HUDEP-2 (cell line): ENCODE measurements around the gene ARHGAP27.
"Not testable (repeated sequence)": the region's sequence is repeated elsewhere in the genome, so short reads cannot be mapped to it uniquely, and the experiment has no call there.

Experiments used
- DNase-seq, 76 experiments: peaks; one replicate each; lab custom pipeline; 2025; ENCODE audit not compliant: unreplicated experiment in 76 of 76; lab: John Stamatoyannopoulos, UW

ARHGAP27 gene

DNA sequence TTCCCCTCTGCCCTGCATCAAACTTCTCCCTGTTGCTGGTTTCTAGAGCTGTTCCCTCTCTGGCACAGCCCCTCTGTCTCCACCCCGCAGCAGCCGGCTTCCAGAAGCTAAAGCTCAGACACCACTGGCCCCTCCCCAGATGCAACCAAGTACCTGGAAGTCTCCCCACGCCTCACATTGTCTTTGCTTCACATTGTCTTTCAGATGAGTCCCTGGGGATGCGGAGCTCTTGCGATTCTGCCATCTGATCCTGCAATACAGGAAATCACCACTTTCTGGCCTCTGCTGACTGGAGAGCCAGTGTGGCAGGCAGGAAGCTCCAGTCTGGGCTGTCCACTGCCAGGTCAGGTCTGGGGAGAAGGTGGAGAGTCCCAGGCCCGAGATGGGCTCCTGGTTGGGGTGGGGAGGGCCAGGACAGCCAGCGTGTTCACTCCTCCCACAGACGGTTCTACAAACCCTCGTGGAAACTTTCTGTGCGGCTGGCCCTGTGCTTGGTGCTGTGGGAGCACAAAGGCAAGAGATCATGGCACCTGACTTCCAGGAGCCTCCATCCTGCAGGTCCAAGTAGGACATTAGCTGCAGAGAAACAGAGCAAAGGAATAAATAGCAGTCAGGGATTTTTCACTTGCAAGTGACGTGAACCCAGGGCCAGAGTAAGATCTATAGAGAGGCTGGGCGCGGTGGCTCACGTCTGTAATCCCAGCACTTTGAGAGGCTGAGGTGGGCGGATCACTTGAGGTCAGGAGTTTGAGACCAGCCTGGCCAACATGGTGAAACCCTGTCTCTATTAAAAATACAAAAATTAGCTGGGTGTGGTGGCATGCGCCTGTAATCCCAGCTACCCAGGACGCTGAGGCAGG is 67.9 kb downstream of the ARHGAP27 start:
- DNase-seq, result no peak

DNA sequence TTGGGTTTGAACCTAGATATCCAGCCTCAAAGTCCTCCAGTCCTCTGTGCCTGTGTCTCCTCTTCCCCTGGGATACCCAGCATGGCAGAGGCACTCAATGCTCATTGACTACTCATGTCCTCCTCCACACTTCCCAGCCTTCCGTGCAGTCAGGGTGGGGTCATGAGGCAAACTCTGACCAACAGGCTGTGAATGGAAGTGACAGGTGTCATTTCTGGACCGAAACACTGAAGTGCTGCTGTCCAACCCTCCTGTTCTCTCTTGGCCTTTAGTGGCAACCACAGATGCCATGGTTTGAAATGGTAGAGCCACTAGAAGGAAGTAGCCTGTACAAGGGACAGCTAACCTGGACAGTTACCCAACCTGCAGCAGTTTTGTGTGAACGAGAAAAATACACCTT is 69.2 kb downstream of the ARHGAP27 start:
- no peak for DNase-seq

DNA sequence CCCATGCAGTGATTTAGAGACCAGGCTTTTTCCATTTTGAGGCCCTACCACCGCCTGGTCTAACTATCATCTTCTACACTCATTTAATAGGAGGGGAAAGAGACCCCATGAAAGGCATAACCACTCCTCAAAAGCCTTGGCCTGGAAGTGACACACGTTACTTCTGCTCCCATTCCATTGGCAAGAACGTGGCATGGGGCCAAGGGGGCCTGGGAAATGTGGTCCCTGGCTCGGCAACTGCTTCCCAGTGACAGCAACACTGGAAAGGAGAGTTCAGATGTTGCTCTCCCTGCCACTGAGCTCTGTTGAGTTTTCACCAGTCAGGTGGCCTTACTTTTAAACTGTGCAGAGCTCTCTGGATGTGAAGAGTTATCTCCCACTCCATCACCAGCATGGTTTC is 70.7 kb downstream of the ARHGAP27 start:
- no peak for DNase-seq

DNA sequence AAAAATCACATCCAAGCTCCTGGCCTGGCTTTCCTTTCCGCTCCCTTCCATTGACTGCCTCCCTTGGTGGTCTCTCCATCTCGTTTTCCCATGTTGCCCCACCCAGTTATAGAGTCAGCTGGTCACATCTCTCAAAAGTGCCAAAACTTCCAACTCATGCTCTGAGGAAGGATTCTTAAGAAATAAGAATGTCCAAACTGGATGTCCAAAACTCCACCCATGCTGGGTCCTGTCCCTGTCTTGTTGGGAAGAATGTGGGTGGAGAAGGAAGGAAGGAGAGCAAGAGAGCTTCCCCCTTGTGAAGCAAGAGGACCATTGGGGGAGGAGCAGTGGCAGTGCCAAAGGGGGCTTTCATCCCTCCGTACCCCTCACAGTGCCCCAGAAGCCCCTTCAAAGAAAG is 71.2 kb downstream of the ARHGAP27 start:
- DNase-seq, result no peak

DNA sequence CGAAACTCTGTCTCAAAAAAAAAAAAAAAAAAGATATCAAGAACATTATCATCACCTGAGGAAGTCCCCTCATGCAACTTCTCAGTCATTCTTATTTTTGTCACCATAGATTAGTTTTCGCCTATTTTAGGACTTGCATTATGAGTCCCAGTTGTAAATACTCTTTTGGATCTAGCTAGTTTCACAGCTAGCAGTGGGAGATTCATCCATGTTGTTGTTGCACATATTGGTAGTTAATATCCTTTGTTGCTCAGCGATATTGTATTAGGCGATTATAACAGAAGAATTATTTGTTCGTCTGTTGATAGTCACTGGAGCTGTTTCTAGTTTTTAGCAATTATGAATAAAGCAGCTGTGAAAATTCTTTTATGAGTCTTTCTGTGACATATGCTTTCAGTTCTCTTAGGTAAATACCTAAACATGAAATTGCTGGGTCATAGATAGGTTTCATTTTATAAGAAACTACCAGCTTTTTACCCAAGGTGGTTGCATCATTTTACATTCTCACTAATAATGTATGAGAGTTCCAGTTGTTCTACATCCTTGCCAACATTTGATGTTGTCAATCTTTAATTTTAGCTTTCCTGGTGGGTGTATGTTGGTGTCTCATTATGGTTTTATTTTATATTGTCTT is 75.2 kb downstream of the ARHGAP27 start:
- DNase-seq, result no peak

DNA sequence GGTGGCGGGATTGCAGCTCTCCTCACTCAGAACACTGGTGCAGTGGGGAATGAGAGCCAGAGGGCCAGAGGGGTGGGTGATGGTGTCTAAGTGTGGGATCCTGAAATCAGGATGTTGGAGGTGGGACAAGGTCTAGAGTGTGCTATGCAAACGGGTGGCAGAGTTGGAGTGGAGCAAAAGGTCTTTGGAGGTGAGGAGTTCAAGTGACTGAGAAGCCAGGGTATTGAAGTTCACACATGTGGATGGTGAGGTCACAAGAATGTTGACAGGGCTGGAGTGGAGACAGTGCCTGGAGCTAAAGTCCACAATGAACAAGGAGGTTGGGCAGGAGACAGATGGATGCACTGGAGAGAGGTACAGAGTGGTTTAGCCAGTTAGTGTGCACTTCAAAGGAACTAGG is 77.6 kb downstream of the ARHGAP27 start:
- DNase-seq, result no peak

DNA sequence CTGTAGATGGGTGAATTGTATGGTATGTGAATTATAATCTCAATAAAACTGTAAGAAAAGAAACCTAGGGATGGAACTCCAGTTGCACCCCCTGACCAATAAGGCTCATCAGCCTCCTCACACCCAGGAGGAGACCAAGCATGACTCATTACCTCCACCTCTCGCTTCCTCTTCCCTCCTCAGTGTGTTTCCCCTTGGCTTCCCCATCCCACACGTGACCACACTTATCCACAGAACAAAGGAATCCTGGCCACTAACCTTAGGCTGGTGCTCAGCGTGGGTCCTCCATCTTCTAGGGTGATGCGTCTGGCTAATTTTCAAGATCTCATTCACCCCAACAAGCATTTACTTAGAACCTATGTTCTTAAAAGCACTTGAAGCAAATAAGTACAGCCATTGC is 79.6 kb downstream of the ARHGAP27 start:
- DNase-seq, result no peak

DNA sequence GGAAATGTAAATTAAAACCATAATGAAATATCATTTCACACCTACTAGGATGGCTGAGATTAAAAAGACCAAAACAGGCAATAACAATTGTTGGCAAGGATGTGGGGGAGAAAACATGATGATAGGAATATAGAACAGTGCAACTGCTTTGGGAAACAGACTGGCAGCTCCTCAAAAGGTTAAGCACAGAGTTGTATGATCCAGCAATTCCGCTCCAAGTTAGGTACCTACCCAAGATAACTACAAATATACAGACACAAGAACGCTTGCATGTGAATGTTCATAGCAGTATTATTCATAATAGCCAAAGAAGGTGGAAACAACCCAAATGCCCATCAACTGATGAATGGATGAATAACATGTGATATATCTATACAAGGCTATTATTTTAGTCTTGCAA is 80.8 kb downstream of the ARHGAP27 start:
- DNase-seq, result no peak

DNA sequence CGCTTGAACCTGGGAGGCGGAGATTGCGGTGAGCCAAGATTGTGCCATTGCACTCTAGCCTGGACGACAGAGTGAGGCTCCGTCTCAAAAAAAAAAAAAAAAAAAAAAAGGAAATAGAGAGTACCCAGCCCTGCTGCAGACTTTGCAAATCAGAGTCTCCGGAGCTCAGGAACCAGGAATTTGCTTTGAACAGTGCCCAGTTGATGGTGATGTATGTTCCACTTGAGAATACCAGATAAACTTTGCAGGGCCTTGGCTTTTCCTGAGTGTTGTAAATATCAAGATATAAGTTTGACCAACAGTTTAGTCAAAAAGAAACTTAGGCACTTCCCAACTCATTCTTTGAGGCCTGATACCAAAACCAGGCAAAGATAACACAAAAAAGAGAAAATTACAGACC is 85.2 kb downstream of the ARHGAP27 start:
- DNase-seq, result no peak

DNA sequence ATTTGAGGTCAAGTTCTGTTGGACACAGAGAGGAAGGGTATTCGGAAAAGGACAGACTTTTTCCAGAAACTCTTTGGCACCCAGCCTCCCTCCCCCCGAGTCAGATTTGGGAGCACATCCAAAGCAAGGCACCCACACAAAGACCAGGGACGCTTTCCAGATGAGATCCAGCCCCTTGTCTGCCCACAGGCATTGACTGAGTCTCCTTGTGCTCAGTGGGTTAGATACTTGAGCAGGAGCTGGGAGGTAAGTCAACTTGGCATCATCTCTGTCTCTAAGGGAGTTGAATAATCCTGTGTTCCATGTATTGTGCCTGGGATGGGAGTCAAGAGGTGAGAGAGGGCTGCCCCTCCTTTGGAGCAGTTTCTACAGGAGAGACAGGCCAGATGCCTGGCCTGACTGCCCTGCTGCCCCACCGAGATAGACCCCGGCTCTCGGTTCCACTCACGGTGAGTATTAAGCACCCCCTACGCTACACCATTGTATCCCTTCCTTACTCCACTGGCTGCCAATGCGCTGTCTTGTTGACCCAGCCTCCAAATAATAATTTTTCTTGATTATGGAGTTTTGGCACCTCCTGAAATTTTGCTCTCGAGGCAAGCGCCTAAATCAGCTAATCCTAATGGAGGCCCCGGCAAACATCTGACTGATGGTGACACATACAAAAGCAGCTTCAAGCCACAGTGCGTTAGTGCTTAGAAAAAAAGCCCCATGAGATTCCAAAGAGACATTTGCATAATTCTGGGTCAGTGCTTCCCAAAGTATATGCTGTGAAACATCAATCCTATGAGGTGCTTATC is 86.3 kb downstream of the ARHGAP27 start:
- DNase-seq, result no peak

DNA sequence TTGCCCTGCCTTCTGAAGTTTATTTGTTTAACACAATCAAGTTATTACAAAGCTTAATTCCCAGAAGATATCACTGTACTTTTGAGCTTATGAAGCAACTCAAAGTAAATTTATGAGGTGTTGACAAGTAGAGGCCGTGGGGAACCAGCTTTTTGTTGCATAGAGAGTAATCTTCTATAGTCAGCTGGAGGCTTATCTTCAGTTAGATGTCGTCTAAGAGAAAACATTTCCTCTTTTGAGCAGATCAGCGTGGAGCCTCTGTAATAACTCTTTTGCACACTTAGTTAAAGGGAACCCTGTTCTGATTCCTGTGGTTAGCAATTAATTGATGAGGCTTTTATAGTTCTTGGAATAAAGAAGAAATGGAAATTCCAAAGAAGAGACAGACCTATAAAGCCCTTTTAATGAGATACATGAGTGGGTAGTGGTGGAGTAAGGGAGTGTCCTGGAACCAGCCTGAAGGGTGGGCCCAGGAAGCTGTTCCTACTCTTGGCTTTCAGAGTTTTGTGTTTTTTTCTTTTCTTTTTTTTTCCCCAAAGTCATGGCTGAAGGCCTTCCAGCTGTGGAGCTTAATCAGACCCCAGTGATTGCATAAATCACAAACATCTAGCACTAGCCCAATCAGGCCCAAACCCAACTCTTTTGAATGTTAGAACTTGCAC is 87.0 kb downstream of the ARHGAP27 start:
- DNase-seq, result peak in 16 of 76 experiments; percentile 3 to 44 (median 22)

DNA sequence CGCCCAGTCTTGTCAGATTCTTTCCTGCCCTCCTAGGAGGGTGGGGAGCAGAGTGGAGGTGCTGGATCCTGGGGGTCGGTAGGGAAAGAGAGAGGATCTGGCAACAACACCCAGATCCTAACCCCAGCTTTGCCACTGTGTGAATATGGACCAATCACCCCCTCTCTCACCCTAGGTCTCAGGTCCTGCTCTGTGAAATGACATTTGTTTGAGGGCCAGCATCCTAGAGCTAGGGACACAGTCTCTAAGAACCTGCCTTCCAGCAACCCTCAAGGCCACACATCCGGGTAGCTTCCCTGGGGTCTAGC is 87.5 kb downstream of the ARHGAP27 start:
- no peak for DNase-seq

DNA sequence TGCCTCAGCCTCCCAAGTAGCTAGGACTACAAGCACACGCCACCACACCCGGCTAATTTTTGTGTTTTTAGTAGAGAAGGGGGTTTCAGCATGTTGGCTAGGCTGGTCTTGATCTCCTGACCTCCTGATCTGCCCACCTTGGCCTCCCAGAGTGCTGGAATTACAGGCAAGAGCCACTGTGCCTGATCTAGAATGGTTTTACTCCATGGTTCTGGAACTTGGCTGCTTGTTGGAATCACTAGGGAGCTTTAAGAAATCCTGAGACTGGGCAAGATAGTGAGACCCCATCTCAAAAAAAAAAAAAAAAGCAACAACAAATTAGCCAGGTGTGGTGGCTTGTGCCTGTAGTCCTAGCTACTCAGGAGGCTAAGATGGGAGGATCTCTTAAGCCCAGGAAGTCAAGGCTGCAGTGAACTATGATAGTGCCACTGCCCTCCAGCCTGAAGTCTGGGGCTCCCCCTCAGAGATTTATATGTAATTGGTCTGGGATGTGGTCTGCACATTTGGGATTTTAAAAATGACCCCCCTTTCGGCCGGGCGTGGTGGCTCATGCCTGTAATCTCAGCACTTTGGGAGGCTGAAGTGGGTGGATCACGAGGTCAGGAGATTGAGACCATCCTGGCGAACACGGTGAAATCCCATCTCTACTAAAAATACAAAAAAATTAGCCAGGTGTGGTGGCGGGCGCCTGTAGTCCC is 88.6 kb downstream of the ARHGAP27 start:
- DNase-seq, result not testable (repeated sequence)
